Measurements from ENCODE around the gene USP14. TPM values are rescaled to one million over a fixed set of nuclear protein-coding genes. Genes with fewer than 3 reads are reported as not detected.

The USP14 gene
- total RNA-seq, 1 experiment from 2014 or later = 83.8 TPM

- peaks cover 50% of the 10 kb centered on the region for H4K20me1 ChIP-seq (ENCODE audit: insufficient read depth)
- ChIA-PET POLR2A (ENCODE audit: unreplicated experiment) (no interaction called here), CTCF (interaction anchor here (0.5 kb wide), 1 partner anchor 436 kb away, joined by 3 read pairs; the partner anchor contains the start of gene CLUL1)
- intact Hi-C loops (cut with micrococcal nuclease; ENCODE audit: unreplicated experiment) = no loop called here
- H3K4me2 ChIP-seq = peak overlapping the region; percentile 94; the same call in 1 of the 2 replicates
- H3K27ac ChIP-seq = 0 out of 2 replicates have a peak overlapping the region, but pooled peaks have one; percentile 19
- H3K27me3 ChIP-seq (ENCODE audit: insufficient read depth, low read depth) = no peaks in the 10 kb centered on the region
- no peaks in the 10 kb centered on the region for H3K9me3 ChIP-seq (ENCODE audit: insufficient read depth, low read depth)
- H3F3A ChIP-seq (ENCODE audit: insufficient read depth, low read depth) = no peaks in the 10 kb centered on the region
- no peak overlapping the region for H3K4me3 ChIP-seq
- no peaks in the 10 kb centered on the region for H3K9me2 ChIP-seq (ENCODE audit: insufficient read depth)
- H3K79me2 ChIP-seq (ENCODE audit: low read depth) = peaks cover 67% of the 10 kb centered on the region
- H2AFZ ChIP-seq = no peak overlapping the region
- BruUV-seq (replicated peaks) = no TSS peak
- peaks cover 17% of the 10 kb centered on the region for H3K4me1 ChIP-seq (replicated peaks; ENCODE audit: insufficient read depth)
- no peak for TF ChIP-seq CTCF (conservative IDR thresholded peaks at IDR 0.05)
- TF ChIP-seq EZH2 (IDR thresholded peaks at IDR 0.05; ENCODE audit: low read depth) = no peak
- DNase-seq = no peak
- peaks cover 32% of the 10 kb centered on the region; the same call in 1 of the 2 replicates for H3K36me3 ChIP-seq (ENCODE audit: low read depth)
Observed at GRCh38 chr18:160831-161570, 2.6 kb downstream of the USP14 start.

- H3K9me2 ChIP-seq (ENCODE audit: insufficient read depth) = no peaks in the 10 kb centered on the region
- H3K4me1 ChIP-seq (replicated peaks; ENCODE audit: insufficient read depth) = no peaks in the 10 kb centered on the region
- H2AFZ ChIP-seq = no peak overlapping the region
- ChIA-PET POLR2A (ENCODE audit: unreplicated experiment) (no interaction called here), CTCF (interaction anchor here (0.6 kb wide), 1 partner anchor 75 kb away, joined by 3 read pairs; no protein-coding TSS in a partner anchor)
- BruUV-seq (replicated peaks) = no TSS peak
- no peaks in the 10 kb centered on the region for H3K9me3 ChIP-seq (ENCODE audit: insufficient read depth, low read depth)
- H4K20me1 ChIP-seq (ENCODE audit: insufficient read depth) = peaks cover 17% of the 10 kb centered on the region; the same call in 1 of the 2 replicates
- H3K4me3 ChIP-seq = no peak overlapping the region
- intact Hi-C loops (cut with micrococcal nuclease; ENCODE audit: unreplicated experiment) = no loop called here
- no peaks in the 10 kb centered on the region for H3K27me3 ChIP-seq (ENCODE audit: insufficient read depth, low read depth)
- peaks cover 12% of the 10 kb centered on the region; the same call in 1 of the 2 replicates for H3K36me3 ChIP-seq (ENCODE audit: low read depth)
- peaks cover 5% of the 10 kb centered on the region for H3F3A ChIP-seq (ENCODE audit: insufficient read depth, low read depth)
- H3K4me2 ChIP-seq = no peak overlapping the region
- no peak for DNase-seq
- H3K27ac ChIP-seq = no peak overlapping the region
- no peak for TF ChIP-seq EZH2 (IDR thresholded peaks at IDR 0.05; ENCODE audit: low read depth)
- TF ChIP-seq CTCF (conservative IDR thresholded peaks at IDR 0.05) = no peak
- peaks cover 9% of the 10 kb centered on the region; the same call in 1 of the 2 replicates for H3K79me2 ChIP-seq (ENCODE audit: low read depth)
Observed at GRCh38 chr18:172361-172760, 14.0 kb downstream of the USP14 start.

- no peak overlapping the region for H3K27ac ChIP-seq
- H4K20me1 ChIP-seq (ENCODE audit: insufficient read depth) = peaks cover 19% of the 10 kb centered on the region; the same call in 1 of the 2 replicates
- ChIA-PET POLR2A (ENCODE audit: unreplicated experiment) (no interaction called here), CTCF (no interaction called here)
- H2AFZ ChIP-seq = no peak overlapping the region
- peaks cover 16% of the 10 kb centered on the region; the same call in 1 of the 2 replicates for H3K79me2 ChIP-seq (ENCODE audit: low read depth)
- no peak overlapping the region for H3K4me2 ChIP-seq
- no peaks in the 10 kb centered on the region for H3K9me2 ChIP-seq (ENCODE audit: insufficient read depth)
- H3K36me3 ChIP-seq (ENCODE audit: low read depth) = peaks cover 35% of the 10 kb centered on the region
- DNase-seq = no peak
- H3F3A ChIP-seq (ENCODE audit: insufficient read depth, low read depth) = peaks cover 8% of the 10 kb centered on the region
- no peak for TF ChIP-seq CTCF (conservative IDR thresholded peaks at IDR 0.05)
- TF ChIP-seq EZH2 (IDR thresholded peaks at IDR 0.05; ENCODE audit: low read depth) = no peak
- H3K4me1 ChIP-seq (replicated peaks; ENCODE audit: insufficient read depth) = no peaks in the 10 kb centered on the region
- intact Hi-C loops (cut with micrococcal nuclease; ENCODE audit: unreplicated experiment) = loop anchor here (5.0 kb wide), 1 partner anchor 38 kb away; no protein-coding TSS in a partner anchor
- no TSS peak for BruUV-seq (replicated peaks)
- H3K4me3 ChIP-seq = no peak overlapping the region
- H3K9me3 ChIP-seq (ENCODE audit: insufficient read depth, low read depth) = no peaks in the 10 kb centered on the region
- H3K27me3 ChIP-seq (ENCODE audit: insufficient read depth, low read depth) = no peaks in the 10 kb centered on the region
Observed at GRCh38 chr18:179499-179898, 21.1 kb downstream of the USP14 start.
